SJCRH30 (cell line): ENCODE measurements around the gene GPR146. TPM values are rescaled to one million over a fixed set of nuclear protein-coding genes. Genes with fewer than 3 reads are reported as not detected.
A peak's percentile ranks its signal among the peaks of the same experiment; 100 is the strongest.
"Not testable (repeated sequence)": the region's sequence is repeated elsewhere in the genome, so short reads cannot be mapped to it uniquely, and the experiment has no call there.

Experiments used
- DNase-seq, 2 experiments: peaks; one replicate each; pipeline ENCODE4 v3.0.0-alpha.2; 2015 to 2020
- H3K27ac ChIP-seq: fragments of 250-450 bp; sonication (Bioruptor Pico); 2 replicates; pipeline ENCODE4 v1.5.1; 2020; ENCODE audit warnings: mild to moderate bottlenecking, moderate library complexity
- H3K27me3 ChIP-seq: fragments of 250-450 bp; sonication (Bioruptor Pico); 2 replicates; pipeline ENCODE4 v1.5.1; 2020; ENCODE audit warnings: mild to moderate bottlenecking, moderate library complexity
- H3K36me3 ChIP-seq: fragments of 250-450 bp; sonication (Bioruptor Pico); 2 replicates; pipeline ENCODE4 v1.5.1; 2020; ENCODE audit warnings: mild to moderate bottlenecking, moderate library complexity
- H3K4me1 ChIP-seq: fragments of 250-450 bp; sonication (Bioruptor Pico); 2 replicates; pipeline ENCODE4 v1.5.1; 2020; ENCODE audit warnings: mild to moderate bottlenecking, moderate library complexity
- H3K4me3 ChIP-seq: fragments of 250-450 bp; sonication (Bioruptor Pico); 2 replicates; pipeline ENCODE4 v1.5.1; 2020; ENCODE audit warnings: mild to moderate bottlenecking, moderate library complexity
- H3K9me3 ChIP-seq: fragments of 250-450 bp; sonication (Bioruptor Pico); replicated peaks from 2 replicates; pipeline ENCODE4 v1.5.1; 2020; ENCODE audit warnings: mild to moderate bottlenecking, moderate library complexity
- total RNA-seq: library from RNA; depleted of rRNA; stranded (reverse); fragments of >200 nt; shearing (Covaris generic); gene quantifications from 2 replicates; pipeline ENCODE4 v1.2.3, GENCODE V29; 2014

GPR146 gene
- total RNA-seq, 1 experiment from 2014 or later = 0.93 TPM

GRCh38 chr7:1062296-1063294 is 18.2 kb downstream of the GPR146 start:
- no peaks in the 10 kb centered on the region for H3K36me3 ChIP-seq
- no peak overlapping the region for H3K27ac ChIP-seq
- peaks cover 7% of the 10 kb centered on the region; the same call in 1 of the 2 replicates for H3K4me1 ChIP-seq
- DNase-seq = no peak
- no peak overlapping the region for H3K4me3 ChIP-seq
- H3K9me3 ChIP-seq = no peaks in the 10 kb centered on the region
- H3K27me3 ChIP-seq = no peaks in the 10 kb centered on the region

- Histone ChIP-seq H3K4me1 (peaks cover 7% of the 10 kb centered on the region; the same call in 1 of the 2 replicates), H3K4me3 (no peak overlapping the region), H3K27ac (no peak overlapping the region), H3K36me3 (no peaks in the 10 kb centered on the region), H3K27me3 (no peaks in the 10 kb centered on the region), H3K9me3 (no peaks in the 10 kb centered on the region)
- no peak for DNase-seq
Measured at GRCh38 chr7:1063361-1063760, 19.0 kb downstream of the GPR146 start.

- Histone ChIP-seq H3K27me3 (no peaks in the 10 kb centered on the region), H3K4me3 (no peak overlapping the region), H3K27ac (no peak overlapping the region), H3K36me3 (no peaks in the 10 kb centered on the region), H3K9me3 (no peaks in the 10 kb centered on the region), H3K4me1 (peaks cover 7% of the 10 kb centered on the region; the same call in 1 of the 2 replicates)
- no peak for DNase-seq
Measured at GRCh38 chr7:1064581-1064980, 20.2 kb downstream of the GPR146 start.

GRCh38 chr7:1065263-1065584 is 20.9 kb downstream of the GPR146 start:
- Histone ChIP-seq H3K4me3 (no peak overlapping the region), H3K36me3 (no peaks in the 10 kb centered on the region), H3K27ac (no peak overlapping the region), H3K9me3 (no peaks in the 10 kb centered on the region), H3K4me1 (peaks cover 7% of the 10 kb centered on the region; the same call in 1 of the 2 replicates), H3K27me3 (no peaks in the 10 kb centered on the region)
- no peak for DNase-seq

- no peak overlapping the region for H3K27ac ChIP-seq
- peak; percentile 61 to 73 for DNase-seq
- H3K4me3 ChIP-seq = no peak overlapping the region
- no peaks in the 10 kb centered on the region for H3K27me3 ChIP-seq
- no peaks in the 10 kb centered on the region for H3K36me3 ChIP-seq
- no peaks in the 10 kb centered on the region for H3K9me3 ChIP-seq
- peaks cover 7% of the 10 kb centered on the region; the same call in 1 of the 2 replicates for H3K4me1 ChIP-seq
Measured at GRCh38 chr7:1065585-1066241, 21.4 kb downstream of the GPR146 start.

GRCh38 chr7:1066242-1066588 is 21.9 kb downstream of the GPR146 start:
- no peaks in the 10 kb centered on the region for H3K9me3 ChIP-seq
- no peak for DNase-seq

GRCh38 chr7:1068013-1068412 is 23.7 kb downstream of the GPR146 start:
- Histone ChIP-seq H3K4me3 (no peak overlapping the region), H3K27me3 (no peaks in the 10 kb centered on the region), H3K9me3 (no peaks in the 10 kb centered on the region), H3K4me1 (peaks cover 7% of the 10 kb centered on the region; the same call in 1 of the 2 replicates), H3K27ac (no peak overlapping the region), H3K36me3 (no peaks in the 10 kb centered on the region)
- DNase-seq = no peak

More at GRCh38 chr7:1066242-1066588, 21.9 kb downstream of the GPR146 start:
- no peaks in the 10 kb centered on the region for H3K27me3 ChIP-seq
- no peak overlapping the region for H3K4me3 ChIP-seq
- H3K36me3 ChIP-seq = no peaks in the 10 kb centered on the region
- H3K27ac ChIP-seq = no peak overlapping the region
- peaks cover 7% of the 10 kb centered on the region; the same call in 1 of the 2 replicates for H3K4me1 ChIP-seq

GRCh38 chr7:1068619-1069018 is 24.3 kb downstream of the GPR146 start:
- Histone ChIP-seq H3K4me1 (peaks cover 7% of the 10 kb centered on the region; the same call in 1 of the 2 replicates), H3K27ac (no peak overlapping the region), H3K27me3 (no peaks in the 10 kb centered on the region), H3K4me3 (no peak overlapping the region), H3K36me3 (no peaks in the 10 kb centered on the region), H3K9me3 (no peaks in the 10 kb centered on the region)
- DNase-seq = no peak

- no peak overlapping the region for H3K4me3 ChIP-seq
- H3K36me3 ChIP-seq = no peaks in the 10 kb centered on the region
- no peak overlapping the region for H3K27ac ChIP-seq
- no peaks in the 10 kb centered on the region for H3K9me3 ChIP-seq
- no peaks in the 10 kb centered on the region for H3K27me3 ChIP-seq
- peaks cover under 1% of the 10 kb centered on the region; the same call in 1 of the 2 replicates for H3K4me1 ChIP-seq
- no peak for DNase-seq
Measured at GRCh38 chr7:1070544-1071011, 26.2 kb downstream of the GPR146 start.

GRCh38 chr7:1071731-1072254 is 27.4 kb downstream of the GPR146 start:
- Histone ChIP-seq H3K27me3 (no peaks in the 10 kb centered on the region), H3K4me1 (no peaks in the 10 kb centered on the region), H3K4me3 (no peak overlapping the region), H3K27ac (no peak overlapping the region), H3K36me3 (no peaks in the 10 kb centered on the region), H3K9me3 (no peaks in the 10 kb centered on the region)
- DNase-seq = no peak

- Histone ChIP-seq H3K36me3 (no peaks in the 10 kb centered on the region), H3K27me3 (no peaks in the 10 kb centered on the region), H3K27ac (no peak overlapping the region), H3K4me3 (no peak overlapping the region), H3K9me3 (no peaks in the 10 kb centered on the region), H3K4me1 (no peaks in the 10 kb centered on the region)
- DNase-seq = no peak
Measured at GRCh38 chr7:1073142-1073977, 29.0 kb downstream of the GPR146 start.

GRCh38 chr7:1074018-1074417 is 29.7 kb downstream of the GPR146 start:
- not testable (repeated sequence) for H3K4me1 ChIP-seq, H3K36me3 ChIP-seq, H3K4me3 ChIP-seq, H3K9me3 ChIP-seq, DNase-seq, H3K27me3 ChIP-seq, H3K27ac ChIP-seq

- H3K27me3 ChIP-seq = no peaks in the 10 kb centered on the region
- peaks cover 2% of the 10 kb centered on the region for H3K4me1 ChIP-seq
- no peaks in the 10 kb centered on the region for H3K9me3 ChIP-seq
- no peak overlapping the region for H3K27ac ChIP-seq
- no peak for DNase-seq
- H3K36me3 ChIP-seq = no peaks in the 10 kb centered on the region
- H3K4me3 ChIP-seq = no peak overlapping the region
Measured at GRCh38 chr7:1074593-1075431, 30.5 kb downstream of the GPR146 start.
